Measurements from ENCODE around the gene ARFIP1. TPM values are rescaled to one million over a fixed set of nuclear protein-coding genes. Genes with fewer than 3 reads are reported as not detected.

Gene ARFIP1
- total and polyA plus RNA-seq, 9 of the 15 experiments (the other 6 are each of a cell fraction or from before 2014, with no cell fraction given), result 14.1 to 25.1 (median 20.9) TPM

DNA sequence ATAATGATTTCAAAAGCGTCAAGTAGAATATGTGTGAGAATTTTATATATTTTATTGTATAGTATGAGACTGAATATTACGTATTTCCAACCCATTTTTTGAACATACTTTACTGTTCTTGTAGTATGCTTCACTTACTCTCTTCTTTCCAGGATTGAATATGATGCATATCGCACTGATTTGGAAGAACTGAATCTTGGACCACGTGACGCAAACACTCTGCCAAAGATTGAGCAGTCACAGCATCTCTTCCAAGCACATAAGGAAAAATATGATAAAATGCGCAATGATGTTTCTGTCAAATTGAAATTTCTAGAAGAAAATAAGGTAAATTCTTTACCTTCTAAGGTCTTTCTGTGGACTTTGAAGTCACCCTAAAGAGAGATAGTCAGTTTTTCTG is 108.2 kb downstream of the ARFIP1 start (continued):
- no peak for TF ChIP-seq HNRNPLL (IDR thresholded peaks at IDR 0.05; ENCODE audit: low read depth, low read length, poor library complexity, severe bottlenecking)
- TF ChIP-seq, protein P1, sequence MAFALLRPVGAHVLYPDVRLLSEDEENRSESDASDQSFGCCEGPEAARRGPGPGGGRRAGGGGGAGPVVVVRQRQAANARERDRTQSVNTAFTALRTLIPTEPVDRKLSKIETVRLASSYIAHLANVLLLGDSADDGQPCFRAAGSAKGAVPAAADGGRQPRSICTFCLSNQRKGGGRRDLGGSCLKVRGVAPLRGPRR (CRISPR knock-in tag; IDR thresholded peaks at IDR 0.05), result no peak

DNA sequence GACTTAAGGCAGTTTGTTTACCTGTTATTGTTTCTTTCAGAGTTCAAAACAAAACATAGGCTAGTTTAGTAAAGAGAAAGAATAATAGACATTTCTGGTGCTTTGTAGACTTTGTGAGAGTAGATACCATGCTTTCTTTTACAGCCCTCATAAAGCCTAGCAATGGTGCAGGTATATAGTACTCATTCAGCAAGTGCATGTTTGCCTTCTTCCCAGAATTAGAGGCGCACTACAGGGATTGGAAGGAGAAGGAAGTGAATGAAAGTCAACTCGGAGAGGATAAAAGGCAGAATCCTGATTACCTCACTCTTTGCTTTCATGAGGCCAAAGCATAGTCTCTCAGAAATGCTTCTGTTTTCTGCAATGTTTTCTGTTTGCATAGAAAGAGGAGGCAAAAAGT is 113.2 kb downstream of the ARFIP1 start:
- no peaks in the 10 kb centered on the region for H3K9me3 ChIP-seq (replicated peaks; ENCODE audit: control insufficient read depth, insufficient read depth, low read depth, low read length)
- ChIA-PET POLR2A (no interaction called here), CTCF (ENCODE audit: low intra/inter-chr PET ratio) (no interaction called here)
- H3K4me3 ChIP-seq, result no peak overlapping the region
- TF ChIP-seq KLF1 (tag; IDR thresholded peaks at IDR 0.05) (no peak), CBX2 (IDR thresholded peaks at IDR 0.05; ENCODE audit: insufficient read depth, low read length, poor library complexity, severe bottlenecking) (no peak), ZNF408 (CRISPR knock-in tag; IDR thresholded peaks at IDR 0.05; ENCODE audit: low read depth) (no peak), SMARCE1 (IDR thresholded peaks at IDR 0.05) (no peak), EP400 (IDR thresholded peaks at IDR 0.05) (no peak), RFX7 (CRISPR knock-in tag; IDR thresholded peaks at IDR 0.05) (no peak), ZNF121 (CRISPR knock-in tag; conservative IDR thresholded peaks at IDR 0.05) (no peak), EHMT2 (IDR thresholded peaks at IDR 0.05) (no peak), ZC3H4 (CRISPR knock-in tag; IDR thresholded peaks at IDR 0.05; ENCODE audit: borderline replicate concordance) (no peak), NFE2 (IDR thresholded peaks at IDR 0.05; ENCODE audit: low read depth) (no peak)
- TF ChIP-seq, protein P2, sequence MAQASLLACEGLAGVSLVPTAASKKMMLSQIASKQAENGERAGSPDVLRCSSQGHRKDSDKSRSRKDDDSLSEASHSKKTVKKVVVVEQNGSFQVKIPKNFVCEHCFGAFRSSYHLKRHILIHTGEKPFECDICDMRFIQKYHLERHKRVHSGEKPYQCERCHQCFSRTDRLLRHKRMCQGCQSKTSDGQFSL (CRISPR knock-in tag; IDR thresholded peaks at IDR 0.05), result no peak
- TF ChIP-seq, protein P2 (tag; IDR thresholded peaks at IDR 0.05), result no peak
- TF ChIP-seq, protein P3, sequence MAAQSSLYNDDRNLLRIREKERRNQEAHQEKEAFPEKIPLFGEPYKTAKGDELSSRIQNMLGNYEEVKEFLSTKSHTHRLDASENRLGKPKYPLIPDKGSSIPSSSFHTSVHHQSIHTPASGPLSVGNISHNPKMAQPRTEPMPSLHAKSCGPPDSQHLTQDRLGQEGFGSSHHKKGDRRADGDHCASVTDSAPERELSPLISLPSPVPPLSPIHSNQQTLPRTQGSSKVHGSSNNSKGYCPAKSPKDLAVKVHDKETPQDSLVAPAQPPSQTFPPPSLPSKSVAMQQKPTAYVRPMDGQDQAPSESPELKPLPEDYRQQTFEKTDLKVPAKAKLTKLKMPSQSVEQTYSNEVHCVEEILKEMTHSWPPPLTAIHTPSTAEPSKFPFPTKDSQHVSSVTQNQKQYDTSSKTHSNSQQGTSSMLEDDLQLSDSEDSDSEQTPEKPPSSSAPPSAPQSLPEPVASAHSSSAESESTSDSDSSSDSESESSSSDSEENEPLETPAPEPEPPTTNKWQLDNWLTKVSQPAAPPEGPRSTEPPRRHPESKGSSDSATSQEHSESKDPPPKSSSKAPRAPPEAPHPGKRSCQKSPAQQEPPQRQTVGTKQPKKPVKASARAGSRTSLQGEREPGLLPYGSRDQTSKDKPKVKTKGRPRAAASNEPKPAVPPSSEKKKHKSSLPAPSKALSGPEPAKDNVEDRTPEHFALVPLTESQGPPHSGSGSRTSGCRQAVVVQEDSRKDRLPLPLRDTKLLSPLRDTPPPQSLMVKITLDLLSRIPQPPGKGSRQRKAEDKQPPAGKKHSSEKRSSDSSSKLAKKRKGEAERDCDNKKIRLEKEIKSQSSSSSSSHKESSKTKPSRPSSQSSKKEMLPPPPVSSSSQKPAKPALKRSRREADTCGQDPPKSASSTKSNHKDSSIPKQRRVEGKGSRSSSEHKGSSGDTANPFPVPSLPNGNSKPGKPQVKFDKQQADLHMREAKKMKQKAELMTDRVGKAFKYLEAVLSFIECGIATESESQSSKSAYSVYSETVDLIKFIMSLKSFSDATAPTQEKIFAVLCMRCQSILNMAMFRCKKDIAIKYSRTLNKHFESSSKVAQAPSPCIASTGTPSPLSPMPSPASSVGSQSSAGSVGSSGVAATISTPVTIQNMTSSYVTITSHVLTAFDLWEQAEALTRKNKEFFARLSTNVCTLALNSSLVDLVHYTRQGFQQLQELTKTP (IDR thresholded peaks at IDR 0.05; ENCODE audit: low read depth in 1 of 2, partially characterized antibody in 2 of 2), result no peak
- no peak overlapping the region for H3K4me2 ChIP-seq (ENCODE audit: insufficient read depth, low read length)
- intact Hi-C loops (cut with micrococcal nuclease) (no loop called here), in situ Hi-C loops (cut with MboI) (no loop called here)
- H3K4me1 ChIP-seq (replicated peaks in 1 of 2; ENCODE audit: control insufficient read depth in 2 of 2, insufficient read depth in 2 of 2, low read length in 2 of 2), result peaks cover 0 to 2% of the 10 kb centered on the region in 2 experiments; a peak in 2 of 5 replicates
- no peaks in the 10 kb centered on the region; the same call in 1 of the 3 replicates for H3K36me3 ChIP-seq (ENCODE audit: control insufficient read depth, insufficient read depth, low read length)
- no peak overlapping the region for H3K27ac ChIP-seq (ENCODE audit: extremely low read depth, low read depth, low read length)
- H4K20me1 ChIP-seq (replicated peaks; ENCODE audit: control insufficient read depth, insufficient read depth, low read length), result no peaks in the 10 kb centered on the region
- WGBS (ENCODE audit: insufficient coverage, low coverage, missing lambda C conversion rate), result 63% methylated on average over 2 of the region's 2 CpGs
- no peaks in the 10 kb centered on the region for H3K79me2 ChIP-seq (ENCODE audit: control insufficient read depth, insufficient read depth, low read length)
- H2AFZ ChIP-seq (ENCODE audit: low read depth, low read length), result no peak overlapping the region
- DNase-seq (ENCODE audit: extremely low read depth in 1 of 4, low spot score in 3 of 4) (no peak), FAIRE-seq (no peak), ATAC-seq (no peak)
- H3K9ac ChIP-seq (ENCODE audit: insufficient read depth in 1 of 2, low read depth in 2 of 2, low read length in 2 of 2), result no peak overlapping the region
- H3K9me1 ChIP-seq (ENCODE audit: control insufficient read depth, insufficient read depth, low read length), result no peaks in the 10 kb centered on the region
- H3K27me3 ChIP-seq (ENCODE audit: control insufficient read depth in 2 of 2, insufficient read depth in 2 of 2, low read length in 2 of 2), result no peaks in the 10 kb centered on the region
- BruUV-seq (replicated peaks), result no TSS peak
